ENCODE data around the gene RAET1E. TPM values are rescaled to one million over a fixed set of nuclear protein-coding genes. Genes with fewer than 3 reads are reported as not detected.

Gene RAET1E
- total and polyA plus RNA-seq, 9 of the 15 experiments (the other 6 are each of a cell fraction or from before 2014, with no cell fraction given) = not detected

GRCh38 chr6:149863698-149864577, 34.0 kb downstream of the RAET1E start, which contains the start of gene LRP11 (continued):
- TF ChIP-seq ZHX1 (conservative IDR thresholded peaks at IDR 0.05; ENCODE audit: low read length) = no peak
- TF ChIP-seq ZNF780A (CRISPR knock-in tag; IDR thresholded peaks at IDR 0.05) = no peak
- TF ChIP-seq ZNF785 (CRISPR knock-in tag; IDR thresholded peaks at IDR 0.05) = no peak
- no peak for TF ChIP-seq SREBF2 (CRISPR knock-in tag; IDR thresholded peaks at IDR 0.05)
- no peak for TF ChIP-seq CTCF (IDR thresholded peaks at IDR 0.05 in 2 of 3, conservative IDR thresholded peaks at IDR 0.05 in 1 of 3; ENCODE audit: insufficient read depth in 2 of 3, low read depth in 1 of 3, low read length in 3 of 3)
- no peak for TF ChIP-seq NFIX (CRISPR knock-in tag; IDR thresholded peaks at IDR 0.05; ENCODE audit: low read depth)
- no peak for TF ChIP-seq FUS (optimal IDR thresholded peaks at IDR 0.05; ENCODE audit: low read depth, low read length)
- TF ChIP-seq PML (IDR thresholded peaks at IDR 0.05; ENCODE audit: low read length) = no peak
- TF ChIP-seq SRF (CRISPR knock-in tag; IDR thresholded peaks at IDR 0.05) = peak in 1 of 2 experiments; percentile 70; a peak in 2 of 4 replicates
- no peak for TF ChIP-seq HOMEZ (CRISPR knock-in tag; IDR thresholded peaks at IDR 0.05)
- TF ChIP-seq ZBTB17 (CRISPR knock-in tag; IDR thresholded peaks at IDR 0.05) = peak; percentile 46; the same call in 1 of the 2 replicates
- peak; percentile 64; the same call in 1 of the 2 replicates for TF ChIP-seq ATF7 (IDR thresholded peaks at IDR 0.05)
- no peak for TF ChIP-seq SREBF1 (IDR thresholded peaks at IDR 0.05; ENCODE audit: borderline replicate concordance, low read depth, low read length)
- peak; percentile 47 for TF ChIP-seq CREM (IDR thresholded peaks at IDR 0.05; ENCODE audit: low read depth)
- no peak for TF ChIP-seq TRIM25 (IDR thresholded peaks at IDR 0.05; ENCODE audit: borderline replicate concordance)
- TF ChIP-seq MAZ (CRISPR knock-in tag; conservative IDR thresholded peaks at IDR 0.05 in 1 of 2, IDR thresholded peaks at IDR 0.05 in 1 of 2) = 0 out of 4 replicates have a peak, but pooled peaks have one; percentile 41 to 43
- peak; percentile 32; the same call in 1 of the 2 replicates for TF ChIP-seq SMAD4 (CRISPR knock-in tag; conservative IDR thresholded peaks at IDR 0.05)
- TF ChIP-seq NONO (IDR thresholded peaks at IDR 0.05; ENCODE audit: low read depth in 2 of 2, low read length in 1 of 2) = peak; percentile 37 to 76; a peak in 2 of 4 replicates

Measured in K562 (cell line).